PC-9 (cell line): Measurements from ENCODE around the gene FABP7.

Experiments used
- EZH2 ChIP-seq: fragments of 200-600 bp; sonication (generic); IDR thresholded peaks from 2 replicates; pipeline ENCODE4 v1.8.0; 2017; ENCODE audit warnings: antibody characterized with exemption, low read depth
- TF ChIP-seq, protein P1 (sequence below): fragments of 200-600 bp; sonication (generic); conservative IDR thresholded peaks from 2 replicates; pipeline ENCODE4 v1.6.1; 2017; ENCODE audit warnings: mixed run types, antibody characterized with exemption, mild to moderate bottlenecking, moderate library complexity

DNA sequence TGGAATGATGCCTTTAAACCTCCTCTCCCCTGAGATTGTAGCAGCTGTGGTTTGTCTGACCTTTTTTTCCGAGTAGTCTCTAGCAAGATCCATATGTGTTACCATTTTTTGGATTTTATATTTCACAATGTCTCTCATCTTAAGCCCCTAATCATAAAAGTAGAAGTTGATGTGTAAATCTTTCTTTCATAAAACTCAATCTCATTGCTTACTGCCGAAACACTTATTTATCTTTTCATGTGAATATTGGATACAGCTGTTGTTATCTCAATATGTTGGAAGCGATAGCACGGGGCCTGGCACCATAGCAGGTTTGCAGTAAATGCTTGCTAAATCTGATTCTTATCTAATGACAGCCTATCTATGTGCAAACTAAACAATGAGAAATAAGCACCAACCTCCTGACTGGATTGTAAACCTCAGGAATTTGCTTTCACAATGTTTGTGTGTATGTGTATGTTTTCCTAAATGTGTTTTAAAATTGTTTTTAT lies 23.7 kb downstream of the FABP7 start:
- TF ChIP-seq, protein P1, sequence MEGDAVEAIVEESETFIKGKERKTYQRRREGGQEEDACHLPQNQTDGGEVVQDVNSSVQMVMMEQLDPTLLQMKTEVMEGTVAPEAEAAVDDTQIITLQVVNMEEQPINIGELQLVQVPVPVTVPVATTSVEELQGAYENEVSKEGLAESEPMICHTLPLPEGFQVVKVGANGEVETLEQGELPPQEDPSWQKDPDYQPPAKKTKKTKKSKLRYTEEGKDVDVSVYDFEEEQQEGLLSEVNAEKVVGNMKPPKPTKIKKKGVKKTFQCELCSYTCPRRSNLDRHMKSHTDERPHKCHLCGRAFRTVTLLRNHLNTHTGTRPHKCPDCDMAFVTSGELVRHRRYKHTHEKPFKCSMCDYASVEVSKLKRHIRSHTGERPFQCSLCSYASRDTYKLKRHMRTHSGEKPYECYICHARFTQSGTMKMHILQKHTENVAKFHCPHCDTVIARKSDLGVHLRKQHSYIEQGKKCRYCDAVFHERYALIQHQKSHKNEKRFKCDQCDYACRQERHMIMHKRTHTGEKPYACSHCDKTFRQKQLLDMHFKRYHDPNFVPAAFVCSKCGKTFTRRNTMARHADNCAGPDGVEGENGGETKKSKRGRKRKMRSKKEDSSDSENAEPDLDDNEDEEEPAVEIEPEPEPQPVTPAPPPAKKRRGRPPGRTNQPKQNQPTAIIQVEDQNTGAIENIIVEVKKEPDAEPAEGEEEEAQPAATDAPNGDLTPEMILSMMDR: no peak
- TF ChIP-seq EZH2: no peak
